Mucosa of stomach (tissue), 1 donor: ENCODE results near the gene BEAN1.

Source experiments
- H3K27me3 ChIP-seq: one replicate; pipeline ENCODE4 v1.7.0; 2013; ENCODE audit warnings: mild to moderate bottlenecking, low read length; ENCODE audit not compliant: control insufficient read depth, insufficient read depth
- H3K36me3 ChIP-seq: one replicate; pipeline ENCODE4 v1.7.0; 2013; ENCODE audit warnings: low read length; ENCODE audit not compliant: control insufficient read depth, insufficient read depth
- H3K4me1 ChIP-seq: one replicate; pipeline ENCODE4 v1.7.0; 2013; ENCODE audit warnings: mild to moderate bottlenecking, low read length; ENCODE audit not compliant: control insufficient read depth, insufficient read depth
- H3K4me3 ChIP-seq: one replicate; pipeline ENCODE4 v1.7.0; 2013; ENCODE audit warnings: low read length
- H3K9ac ChIP-seq: one replicate; pipeline ENCODE4 v1.7.0; 2013; ENCODE audit warnings: mild to moderate bottlenecking, low read length, moderate library complexity
- H3K9me3 ChIP-seq: one replicate; pipeline ENCODE4 v1.7.0; 2013; ENCODE audit warnings: mild to moderate bottlenecking, low read length, moderate library complexity; ENCODE audit not compliant: control insufficient read depth
- donor health status: Pancreatic carcinoma.

Gene BEAN1

DNA sequence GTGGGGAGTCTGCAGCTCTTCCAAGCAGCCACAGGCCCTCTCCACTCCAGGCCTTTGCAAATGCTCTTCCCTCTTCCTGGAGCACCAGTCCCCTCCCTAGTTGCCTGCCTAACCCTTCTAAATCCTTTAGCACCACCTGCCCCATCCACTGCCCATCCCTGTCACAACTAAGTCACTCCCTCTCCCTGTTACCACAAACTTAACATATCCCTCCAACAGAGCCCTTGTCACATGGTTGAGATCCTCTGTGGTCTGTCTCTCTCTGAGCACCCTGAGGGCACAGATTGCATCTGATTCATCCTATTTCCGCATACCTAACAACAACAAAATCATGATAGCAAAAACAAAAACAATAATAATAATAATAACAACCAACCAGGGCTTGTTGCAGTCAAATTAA, 11.0 kb upstream of the BEAN1 start:
- Histone ChIP-seq H3K4me1 (no peaks in the 10 kb centered on the region), H3K36me3 (no peaks in the 10 kb centered on the region), H3K9ac (no peak overlapping the region)

DNA sequence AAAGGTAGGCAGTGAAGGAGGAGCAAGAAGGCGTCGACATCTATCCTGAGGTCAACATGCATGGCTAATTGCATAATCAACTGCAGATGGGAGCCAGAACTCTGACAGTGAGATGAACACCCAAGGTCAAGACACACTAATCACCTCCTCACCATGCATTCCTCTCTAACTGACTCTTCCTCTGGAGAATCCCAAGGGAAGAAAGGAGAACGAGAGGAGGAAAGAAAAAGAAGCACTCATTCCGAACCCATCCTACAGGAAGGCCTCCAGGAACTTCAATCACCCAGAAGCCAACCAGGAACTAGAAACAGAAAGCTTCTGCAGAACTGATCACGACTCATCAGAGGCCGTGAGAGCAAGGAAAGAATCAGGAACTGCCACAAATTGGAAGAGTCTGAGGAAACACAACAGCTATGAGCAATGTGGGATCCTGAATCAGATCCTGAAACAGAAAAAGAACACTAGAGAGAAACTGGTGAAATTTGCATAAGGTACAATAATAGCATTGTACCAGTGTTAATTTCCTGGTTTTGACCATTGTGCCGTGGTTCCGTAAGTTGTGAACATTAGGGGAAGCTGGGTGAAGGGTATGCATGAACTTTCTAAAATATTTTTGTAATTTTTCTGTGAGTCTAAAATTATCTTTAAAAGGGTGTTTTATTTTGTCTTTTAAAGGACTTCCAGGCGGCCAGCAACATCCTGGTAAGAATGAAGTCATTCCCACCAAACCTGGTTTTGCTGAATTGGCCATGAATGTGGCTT, 10.0 kb upstream of the BEAN1 start:
- H3K36me3 ChIP-seq, result no peaks in the 10 kb centered on the region
- H3K4me3 ChIP-seq, result no peak overlapping the region
- no peaks in the 10 kb centered on the region for H3K9me3 ChIP-seq
- H3K9ac ChIP-seq, result no peak overlapping the region
- peaks cover 7% of the 10 kb centered on the region for H3K27me3 ChIP-seq
- H3K4me1 ChIP-seq, result no peaks in the 10 kb centered on the region

More for the DNA sequence above, 11.0 kb upstream of the BEAN1 start:
- Histone ChIP-seq H3K9me3 (no peaks in the 10 kb centered on the region), H3K27me3 (peaks cover 3% of the 10 kb centered on the region), H3K4me3 (no peak overlapping the region)

DNA sequence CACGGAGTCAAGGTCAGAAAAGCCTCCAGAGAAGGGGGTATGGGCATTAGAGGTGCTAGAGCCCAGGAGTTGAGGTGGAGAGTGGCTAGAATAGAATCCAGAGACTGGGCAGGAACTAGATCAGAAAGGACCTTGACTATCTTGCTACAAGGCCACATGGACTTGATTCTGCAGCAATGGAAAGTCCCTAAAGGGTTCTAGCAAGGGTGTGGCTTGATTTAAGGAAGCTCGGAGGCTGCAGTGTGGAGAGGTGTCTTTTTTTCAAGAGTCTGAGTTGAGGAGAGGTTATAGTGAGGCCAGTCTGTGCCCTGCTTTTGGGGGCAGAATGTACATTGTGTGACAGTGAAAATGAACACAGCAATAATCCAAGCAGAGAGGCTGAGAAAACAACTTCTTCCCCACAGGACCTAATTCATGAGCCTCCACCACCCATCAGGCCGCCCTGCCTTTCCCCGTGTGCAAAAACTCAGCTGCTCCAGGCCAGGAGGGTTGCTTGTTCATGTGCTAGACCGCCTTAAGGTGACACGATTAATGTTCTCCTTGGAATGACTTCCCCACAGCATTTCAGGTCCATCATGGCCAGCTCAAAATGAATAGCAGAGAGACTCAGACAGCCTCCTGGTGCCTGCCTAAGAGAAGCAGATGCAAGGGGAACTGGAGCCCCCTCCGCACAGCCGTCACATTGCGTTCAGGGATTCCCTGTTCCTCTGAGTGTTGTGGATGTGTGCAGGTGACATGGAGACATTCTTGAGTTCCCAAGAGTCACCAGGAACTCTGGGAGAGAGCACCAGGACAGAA, 8.7 kb upstream of the BEAN1 start:
- Histone ChIP-seq H3K27me3 (peaks cover 11% of the 10 kb centered on the region), H3K36me3 (no peaks in the 10 kb centered on the region), H3K4me1 (no peaks in the 10 kb centered on the region), H3K4me3 (no peak overlapping the region), H3K9ac (no peak overlapping the region), H3K9me3 (no peaks in the 10 kb centered on the region)

DNA sequence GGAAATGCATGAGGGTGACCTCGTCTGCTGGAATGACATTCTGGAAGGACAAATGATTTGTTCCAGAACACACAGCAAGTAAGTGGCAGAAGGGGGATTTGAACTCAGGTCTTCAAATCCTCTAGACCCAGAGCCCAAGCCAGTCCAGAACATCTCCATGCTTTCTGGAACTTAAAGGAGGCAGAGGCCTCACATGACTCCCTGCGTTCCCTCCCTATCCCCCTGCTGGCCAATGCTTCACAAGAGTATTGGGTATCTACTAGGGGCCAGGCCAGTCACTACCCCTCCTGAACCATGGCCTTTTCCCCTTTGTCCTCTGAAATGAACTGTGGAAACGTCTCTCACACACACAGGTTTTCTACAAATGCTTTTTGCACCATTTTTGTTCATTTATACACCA, 7.6 kb upstream of the BEAN1 start:
- Histone ChIP-seq H3K9me3 (no peaks in the 10 kb centered on the region), H3K4me1 (no peaks in the 10 kb centered on the region), H3K9ac (no peak overlapping the region), H3K36me3 (no peaks in the 10 kb centered on the region), H3K27me3 (peaks cover 16% of the 10 kb centered on the region), H3K4me3 (no peak overlapping the region)

DNA sequence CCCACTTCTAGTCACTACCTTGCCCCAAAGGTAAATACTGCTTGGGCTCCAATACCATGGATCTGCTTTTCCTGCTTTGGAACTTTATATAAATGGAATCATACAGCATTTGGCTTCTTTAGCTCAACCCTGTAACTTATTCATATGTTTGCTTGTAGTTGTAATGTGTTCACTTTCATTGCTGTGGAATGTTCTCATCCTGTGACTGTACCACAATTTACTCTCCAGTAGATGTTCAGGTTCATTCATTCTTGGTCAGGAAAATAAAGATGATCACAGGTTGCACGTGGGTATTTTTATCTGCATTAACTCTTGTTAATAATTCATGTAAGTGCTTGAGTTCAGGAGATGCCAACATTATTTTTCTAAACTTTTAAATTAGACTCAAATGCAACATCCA, 6.7 kb upstream of the BEAN1 start:
- no peaks in the 10 kb centered on the region for H3K4me1 ChIP-seq
- no peak overlapping the region for H3K9ac ChIP-seq
- peaks cover 24% of the 10 kb centered on the region for H3K27me3 ChIP-seq
- no peak overlapping the region for H3K4me3 ChIP-seq
- no peaks in the 10 kb centered on the region for H3K36me3 ChIP-seq
- H3K9me3 ChIP-seq, result no peaks in the 10 kb centered on the region

DNA sequence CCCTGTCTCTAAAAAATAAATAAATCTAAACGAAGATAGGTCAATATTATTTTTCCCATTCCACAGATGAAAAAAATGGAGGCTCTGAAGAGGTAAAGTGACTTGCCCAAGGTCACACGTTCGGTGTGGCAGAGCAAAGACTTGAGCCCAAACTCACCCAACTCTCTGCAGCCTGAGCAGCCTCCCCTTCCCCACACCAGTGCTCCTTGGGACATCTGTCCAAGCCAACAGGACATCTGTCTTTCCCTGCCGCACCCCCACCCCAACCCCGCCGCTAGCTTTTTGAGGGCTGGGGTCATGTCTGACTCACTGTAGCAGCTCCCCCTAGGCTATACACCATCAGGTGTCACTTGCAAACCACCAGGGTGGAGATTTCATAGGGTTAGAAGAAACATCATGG, 5.2 kb upstream of the BEAN1 start:
- H3K9me3 ChIP-seq, result no peaks in the 10 kb centered on the region
- no peak overlapping the region for H3K9ac ChIP-seq
- peaks cover 5% of the 10 kb centered on the region for H3K4me1 ChIP-seq
- H3K27me3 ChIP-seq, result peaks cover 35% of the 10 kb centered on the region
- H3K4me3 ChIP-seq, result no peak overlapping the region
- no peaks in the 10 kb centered on the region for H3K36me3 ChIP-seq

DNA sequence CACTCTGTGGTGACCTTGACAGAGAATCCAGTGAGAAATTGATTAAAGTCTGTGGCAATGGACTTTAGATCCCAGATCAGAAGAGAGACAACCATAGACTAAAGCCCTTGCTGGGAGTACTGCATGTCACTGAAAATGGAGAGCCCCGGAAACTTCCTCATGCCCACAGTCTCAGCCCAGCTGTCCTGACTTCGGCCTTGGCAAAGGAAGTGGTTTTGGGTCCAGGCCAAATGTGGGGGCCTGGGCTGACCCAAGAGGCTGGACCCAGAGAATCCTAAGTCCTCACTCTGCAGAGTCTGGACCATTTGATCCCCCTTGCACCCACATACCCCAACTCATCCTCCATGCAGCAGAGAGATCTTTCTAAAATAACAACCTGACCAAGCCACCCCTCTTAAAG, 4.7 kb upstream of the BEAN1 start:
- Histone ChIP-seq H3K4me1 (peaks cover 5% of the 10 kb centered on the region), H3K9ac (no peak overlapping the region), H3K4me3 (no peak overlapping the region), H3K9me3 (no peaks in the 10 kb centered on the region), H3K36me3 (no peaks in the 10 kb centered on the region), H3K27me3 (peaks cover 36% of the 10 kb centered on the region)

DNA sequence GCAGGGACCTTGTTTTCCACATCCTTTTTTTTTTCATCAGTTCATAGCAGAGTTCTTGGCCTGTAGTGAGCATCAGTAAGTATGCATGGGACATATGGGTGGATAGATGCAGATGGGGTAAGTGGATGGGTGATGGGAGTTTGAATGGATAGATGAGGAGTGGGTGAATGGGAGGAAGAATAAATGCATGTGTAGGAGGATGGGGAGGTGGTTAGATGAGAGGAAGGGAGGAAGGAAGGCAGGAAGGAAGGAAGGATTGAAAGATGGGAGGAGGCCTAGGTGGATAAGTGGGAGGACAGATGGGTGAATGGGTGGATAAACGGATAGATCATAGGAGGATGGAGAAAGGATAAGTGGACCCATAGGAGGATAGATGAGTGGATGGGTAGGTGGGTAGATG, 3.9 kb upstream of the BEAN1 start:
- no peak overlapping the region for H3K9ac ChIP-seq
- no peak overlapping the region for H3K4me3 ChIP-seq
- peaks cover 13% of the 10 kb centered on the region for H3K4me1 ChIP-seq
- H3K36me3 ChIP-seq, result no peaks in the 10 kb centered on the region
- peaks cover 44% of the 10 kb centered on the region for H3K27me3 ChIP-seq
- no peaks in the 10 kb centered on the region for H3K9me3 ChIP-seq

DNA sequence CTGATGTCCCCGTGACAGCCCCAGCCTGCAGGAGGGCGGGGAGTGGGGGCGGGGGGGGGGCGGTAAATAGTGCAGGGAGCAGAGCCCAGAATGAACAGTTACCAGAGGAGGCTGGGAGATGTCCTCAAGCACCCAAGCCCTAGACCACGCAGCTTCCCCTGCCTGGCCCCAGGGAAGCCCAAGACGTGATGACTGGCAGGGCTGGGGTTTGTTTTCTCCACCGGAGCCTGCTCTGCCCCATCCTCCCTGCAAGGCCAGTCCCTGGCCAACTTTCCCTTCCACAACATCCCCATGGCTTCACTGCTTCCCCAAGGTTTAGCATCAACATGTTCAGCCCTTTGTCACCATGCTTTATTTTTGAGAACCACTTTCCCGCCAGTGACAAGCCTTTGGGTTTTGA, 1.4 kb upstream of the BEAN1 start:
- Histone ChIP-seq H3K36me3 (no peaks in the 10 kb centered on the region), H3K4me3 (no peak overlapping the region), H3K9ac (no peak overlapping the region), H3K9me3 (no peaks in the 10 kb centered on the region), H3K4me1 (peaks cover 13% of the 10 kb centered on the region), H3K27me3 (peaks cover 64% of the 10 kb centered on the region)

DNA sequence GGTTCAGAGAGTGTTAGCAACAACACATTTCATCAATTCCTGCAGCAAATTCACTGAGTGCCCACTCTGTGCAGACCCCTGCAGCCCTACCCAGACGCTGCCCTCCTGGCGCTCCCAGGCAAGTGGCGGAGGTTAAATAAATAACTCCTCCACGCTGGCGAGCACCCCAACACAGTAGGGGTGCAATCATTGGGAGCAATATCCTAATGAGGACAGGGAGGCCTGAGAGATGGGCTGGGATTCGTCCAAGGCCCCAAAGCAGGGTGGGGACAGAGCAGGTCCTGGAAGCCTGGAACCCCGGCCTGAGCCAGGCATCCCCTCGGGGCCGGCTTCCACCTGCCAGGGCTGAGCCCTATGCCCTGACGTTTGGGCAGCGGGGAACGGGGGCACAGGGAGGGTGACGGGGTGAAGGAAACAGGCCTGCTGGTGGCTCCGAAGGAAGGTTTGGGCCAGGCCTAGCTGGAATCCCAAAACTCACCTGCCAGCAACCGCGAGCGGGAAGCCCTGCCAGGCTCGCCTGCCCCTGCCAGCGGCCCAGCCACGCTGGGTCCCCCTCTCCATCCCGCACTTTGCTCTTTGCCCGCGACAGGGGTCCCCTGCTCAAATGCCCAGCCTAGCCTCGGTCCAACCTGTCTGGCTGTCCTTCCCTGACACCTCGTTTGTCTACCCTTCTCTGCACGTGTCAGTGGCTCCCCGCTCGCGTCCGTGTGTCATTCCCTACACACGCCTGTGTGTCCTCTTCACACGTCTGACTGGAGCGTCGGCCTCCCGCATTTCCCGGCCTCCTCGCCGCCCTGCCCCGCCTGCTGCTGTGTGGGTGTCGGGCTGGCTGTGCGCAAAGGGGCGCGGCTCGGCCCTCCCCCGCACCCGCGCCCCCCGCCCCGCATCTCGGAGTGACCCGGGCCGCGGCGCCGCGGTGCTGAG, 721 bp upstream of the BEAN1 start:
- peaks cover 13% of the 10 kb centered on the region for H3K4me1 ChIP-seq
- no peaks in the 10 kb centered on the region for H3K36me3 ChIP-seq
- peaks cover 59% of the 10 kb centered on the region for H3K27me3 ChIP-seq
- no peaks in the 10 kb centered on the region for H3K9me3 ChIP-seq
- H3K4me3 ChIP-seq, result no peak overlapping the region
- no peak overlapping the region for H3K9ac ChIP-seq

DNA sequence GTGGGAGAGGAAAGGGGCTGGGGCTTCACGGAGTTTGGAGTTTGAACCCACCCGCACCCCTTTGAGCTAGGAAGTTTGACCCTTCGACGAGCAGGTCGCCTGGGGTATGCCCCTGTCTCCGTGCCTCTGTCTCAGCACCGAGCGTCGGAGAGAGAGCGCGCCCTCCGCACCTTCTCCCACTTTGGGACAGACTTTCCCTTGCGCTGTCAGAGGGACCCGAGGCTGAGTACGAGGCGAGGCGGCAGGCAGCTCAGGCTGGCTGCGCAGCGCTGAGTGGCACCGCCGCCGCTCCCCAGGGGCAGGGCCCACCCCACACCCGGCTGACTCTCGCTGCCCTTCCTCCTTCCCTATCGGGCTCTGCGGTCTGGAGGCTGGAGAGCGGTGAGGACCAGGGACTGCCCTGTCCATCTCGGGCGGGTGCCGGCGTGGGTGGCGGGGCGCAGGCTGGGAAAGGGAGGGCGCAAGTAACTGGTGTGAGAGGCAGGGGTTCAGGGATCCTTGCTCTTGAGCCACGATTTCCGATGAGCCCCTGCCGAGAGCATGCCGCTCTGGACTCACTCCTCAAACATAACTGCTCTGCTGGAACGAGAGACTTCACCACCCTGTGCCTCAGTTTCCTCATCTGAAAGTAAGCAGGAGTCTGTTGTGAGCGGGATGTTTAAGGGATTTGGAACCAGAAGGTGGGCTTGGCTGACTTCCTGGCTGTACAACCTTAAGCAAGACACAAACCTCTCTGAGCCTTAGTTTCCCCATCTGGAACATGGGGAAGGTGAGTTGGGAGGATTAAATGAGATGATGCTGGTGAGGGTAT, 981 bp downstream of the BEAN1 start:
- Histone ChIP-seq H3K4me3 (no peak overlapping the region), H3K27me3 (peaks cover 65% of the 10 kb centered on the region), H3K4me1 (peaks cover 13% of the 10 kb centered on the region), H3K36me3 (no peaks in the 10 kb centered on the region), H3K9ac (no peak overlapping the region), H3K9me3 (no peaks in the 10 kb centered on the region)
